Activated CD4-positive, alpha-beta T cell treated with anti-CD3 and anti-CD28 coated beads, Interleukin-2, Interleukin-4, amounts not matched to agents 100 ng/mL and 50 ng/mL, durations not matched to agents 16 hours and 8 hours (primary cell): ENCODE data around the gene NRL.
A peak's percentile ranks its signal among the peaks of the same experiment; 100 is the strongest.

Experiments
- DNase-seq: peaks from one replicate; pipeline ENCODE4 v3.0.0-alpha.2; 2020; ENCODE audit warnings: low spot score

The NRL gene

DNA sequence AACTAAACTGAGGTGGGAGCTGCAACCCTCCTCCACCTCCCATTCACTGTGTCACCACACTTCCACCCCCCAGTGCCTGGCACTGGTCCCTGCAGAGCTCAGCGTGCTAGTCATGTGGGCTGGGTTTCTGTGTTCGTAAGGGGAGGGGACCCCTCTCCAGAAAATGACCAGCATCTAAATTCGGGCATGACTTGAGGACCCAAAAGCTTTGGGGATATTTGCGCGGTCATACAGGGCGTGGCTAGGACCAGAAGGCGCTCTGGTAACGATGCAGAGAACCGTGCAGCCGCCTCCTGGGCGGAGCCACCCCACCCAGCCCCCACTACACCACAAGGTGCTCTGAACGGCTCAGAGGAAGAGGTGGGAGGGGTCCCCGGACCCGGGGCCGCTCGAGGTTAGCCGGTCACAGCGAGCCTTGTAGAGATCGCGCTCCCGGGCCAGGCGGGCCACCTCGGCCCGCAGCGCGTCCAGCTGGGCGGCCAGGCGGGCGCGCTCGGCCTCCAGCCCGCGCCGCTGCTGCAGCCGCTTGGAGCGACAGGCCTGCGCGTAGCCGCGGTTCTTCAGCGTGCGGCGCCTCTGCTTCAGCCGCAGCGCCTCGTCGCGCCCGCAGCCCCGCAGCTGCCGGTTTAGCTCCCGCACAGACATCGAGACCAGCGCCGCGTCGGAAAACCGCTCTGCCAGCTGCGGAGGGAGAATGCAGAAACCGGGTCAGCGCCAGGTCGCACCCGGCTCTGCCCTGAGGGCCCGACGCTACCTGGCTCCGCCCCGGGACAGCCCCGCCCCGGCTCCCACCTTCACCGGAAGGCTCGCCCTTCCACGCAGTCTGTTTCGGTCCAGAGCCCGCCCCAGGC lies 33.6 kb downstream of the NRL start:
- DNase-seq = peak; percentile 56

DNA sequence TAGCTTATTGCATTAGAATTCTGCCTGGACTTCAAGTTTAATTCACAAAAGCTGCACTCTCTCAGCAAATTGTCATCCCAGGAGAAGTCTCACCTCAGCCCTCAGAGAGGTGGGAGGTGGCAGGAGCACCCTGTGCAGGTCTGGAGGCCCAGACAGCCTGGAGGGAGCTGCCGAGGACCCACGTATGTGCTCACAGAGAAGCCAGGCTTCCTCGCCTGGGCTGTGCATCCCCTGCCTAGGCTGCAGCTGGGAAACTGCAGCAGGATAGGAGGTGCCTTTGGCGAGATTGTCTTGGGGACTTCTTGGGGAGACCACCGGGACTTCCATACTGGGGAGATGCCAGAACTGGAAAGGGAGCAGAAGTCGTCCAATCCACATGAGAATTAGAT lies 34.6 kb downstream of the NRL start:
- DNase-seq = no peak

GRCh38 chr14:24079491-24080141 lies 35.1 kb downstream of the NRL start:
- no peak for DNase-seq

DNA sequence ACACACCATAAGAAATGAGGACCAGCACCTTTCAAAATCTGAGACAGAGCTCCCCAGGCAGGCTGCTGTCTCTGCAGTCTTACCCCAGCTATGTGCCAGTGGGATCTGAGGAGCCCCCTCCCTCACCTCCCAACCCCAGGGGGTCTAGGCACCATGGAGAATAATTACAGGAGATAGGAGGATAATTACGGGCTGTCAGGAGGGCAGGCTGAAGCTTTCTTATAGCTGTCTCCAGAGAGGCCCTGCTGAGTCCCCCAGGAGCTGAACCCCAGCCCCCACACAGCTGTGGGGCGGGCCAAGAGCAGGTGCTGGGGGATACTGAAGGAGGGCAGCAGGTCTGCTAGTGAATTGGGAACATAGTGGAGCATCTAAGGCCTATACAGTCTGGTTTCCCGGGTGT lies 36.6 kb downstream of the NRL start:
- no peak for DNase-seq

- no peak for DNase-seq
Observed at GRCh38 chr14:24077086-24077485, 37.7 kb downstream of the NRL start.

DNA sequence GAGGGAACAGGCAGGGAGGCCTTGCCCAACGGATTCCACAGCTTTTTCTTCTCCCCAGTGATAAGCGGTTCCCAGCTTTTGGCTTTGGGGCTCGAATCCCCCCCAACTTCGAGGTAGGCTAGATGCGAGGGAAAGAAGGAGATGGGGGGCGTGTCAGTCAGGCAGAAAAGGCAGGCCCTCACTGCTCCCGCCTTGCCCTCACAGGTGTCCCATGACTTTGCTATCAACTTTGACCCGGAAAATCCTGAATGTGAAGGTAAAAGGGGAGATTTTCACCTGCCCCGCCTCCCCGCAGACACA lies 38.5 kb downstream of the NRL start:
- no peak for DNase-seq

- DNase-seq = no peak
Observed at GRCh38 chr14:24075485-24076301, 39.1 kb downstream of the NRL start.

GRCh38 chr14:24074625-24075484 lies 39.9 kb downstream of the NRL start:
- DNase-seq = no peak

- DNase-seq = no peak
Observed at GRCh38 chr14:24072881-24073877, 41.6 kb downstream of the NRL start.

DNA sequence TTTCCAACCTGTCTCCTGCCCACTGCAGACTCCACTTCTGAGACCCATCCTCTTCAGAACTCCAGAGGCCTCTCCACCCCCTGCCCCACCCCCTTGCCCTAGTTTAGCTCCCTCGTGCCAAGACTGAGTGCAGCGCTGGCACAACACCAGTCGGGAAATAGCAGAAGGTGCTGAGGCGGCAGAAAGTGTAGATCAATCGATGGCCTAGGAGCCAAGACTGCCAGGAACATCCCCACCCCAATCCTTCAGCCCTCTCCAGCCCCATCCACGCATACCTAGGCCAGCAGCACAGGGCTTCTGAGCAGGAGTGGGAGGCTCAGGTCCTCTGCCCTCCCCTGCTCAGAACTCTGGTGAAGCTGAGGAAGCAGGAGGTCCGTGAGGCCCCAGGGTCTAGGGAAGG lies 42.3 kb downstream of the NRL start:
- DNase-seq = no peak

DNA sequence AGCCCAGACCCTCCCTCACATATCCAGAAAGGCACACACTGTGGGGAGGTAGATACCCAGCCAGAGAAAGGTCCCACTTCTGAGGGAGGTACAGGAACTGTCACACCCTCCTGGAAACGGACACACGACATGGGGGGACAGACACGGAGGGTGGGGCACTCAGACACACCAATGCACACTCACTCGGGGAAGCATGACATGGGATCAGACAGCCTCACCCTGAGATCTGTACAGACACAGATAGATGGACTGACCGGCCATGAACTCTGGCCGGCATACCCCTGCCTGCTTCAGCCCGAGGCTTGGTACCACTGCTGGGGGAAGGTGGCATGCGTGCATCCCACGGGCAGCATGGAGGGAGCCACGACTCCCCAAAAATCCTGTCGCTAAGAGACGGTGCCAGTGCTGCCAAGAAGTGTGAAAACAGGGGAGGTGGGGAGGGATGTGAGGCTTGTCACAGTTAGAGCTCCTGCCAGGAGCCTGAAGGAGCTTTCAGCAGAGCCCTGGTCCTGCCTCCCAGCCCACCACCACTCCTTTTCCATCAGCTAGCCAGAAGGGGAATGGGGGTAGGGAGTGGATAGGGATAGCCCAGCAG lies 42.8 kb downstream of the NRL start:
- DNase-seq = no peak

DNA sequence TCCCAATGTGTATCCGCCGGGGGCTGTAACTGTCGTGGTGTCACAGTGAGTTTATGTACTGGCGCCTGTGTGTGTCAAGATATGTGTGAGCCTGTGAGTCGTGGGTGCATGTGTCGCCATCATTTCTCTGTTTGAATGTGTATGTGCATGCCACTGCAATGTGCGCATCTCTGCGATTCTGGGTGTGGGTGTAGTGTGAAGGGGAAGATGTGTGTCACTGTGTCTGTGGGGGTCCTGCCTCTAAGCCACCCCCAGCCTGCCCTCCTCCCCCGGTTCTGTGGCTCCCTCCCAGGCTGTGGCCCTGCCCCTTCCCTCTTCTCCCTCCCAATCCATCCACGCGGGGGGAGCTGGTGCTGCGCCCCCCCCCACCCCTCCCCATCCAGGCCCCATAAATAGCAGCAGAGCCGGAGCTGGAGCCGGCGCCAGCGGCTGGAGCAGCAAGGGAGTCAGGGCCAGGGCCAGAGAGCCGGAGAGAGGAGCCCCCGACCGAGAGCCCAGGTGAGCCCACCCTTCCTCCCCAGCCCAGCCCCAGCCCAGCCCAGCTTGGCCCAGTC lies 43.5 kb downstream of the NRL start, which contains the start of gene CPNE6:
CPNE6 (plus strand) TSS at position 419 of the 554 bp plus-strand sequence. CDS start 1,375 bp downstream, outside the sequence.
- DNase-seq = peak; percentile 15

GRCh38 chr14:24070285-24071143 lies 44.2 kb downstream of the NRL start:
- DNase-seq = no peak

GRCh38 chr14:24069411-24069735 lies 45.4 kb downstream of the NRL start:
- no peak for DNase-seq

DNA sequence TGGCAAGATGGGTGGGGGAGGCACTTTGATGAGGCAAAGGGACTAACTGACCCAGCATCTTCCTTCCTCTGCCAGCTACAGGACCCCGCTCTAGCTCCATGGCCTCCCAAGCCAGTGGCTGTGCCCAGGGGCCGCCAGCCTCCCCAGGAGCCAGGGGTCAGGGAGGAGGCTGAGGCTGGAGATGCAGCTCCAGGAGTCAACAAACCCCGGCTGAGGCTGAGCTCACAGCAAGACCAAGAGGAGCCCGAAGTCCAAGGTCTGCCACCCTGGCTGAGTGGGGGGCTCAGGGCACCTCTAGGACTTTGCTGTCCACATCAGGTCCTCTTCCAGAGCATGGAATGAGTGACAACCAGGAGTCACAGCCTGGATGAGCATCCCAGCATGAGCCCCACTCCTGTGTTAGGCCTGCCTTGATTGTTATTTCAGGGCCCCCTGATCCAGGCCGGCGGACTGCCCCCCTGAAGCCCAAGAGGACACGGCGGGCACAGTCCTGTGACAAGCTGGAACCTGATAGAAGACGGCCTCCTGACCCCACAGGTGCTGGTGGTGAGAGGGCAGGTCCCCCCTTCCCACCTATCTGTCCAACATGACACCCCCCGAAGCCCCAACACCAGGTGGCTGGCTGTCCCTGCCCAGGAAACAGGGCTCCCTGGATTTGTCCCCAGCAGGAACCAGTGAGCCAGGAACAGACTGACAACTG lies 45.9 kb downstream of the NRL start:
- no peak for DNase-seq

- no peak for DNase-seq
Observed at GRCh38 chr14:24067133-24068082, 47.3 kb downstream of the NRL start.

GRCh38 chr14:24066496-24067132 lies 48.1 kb downstream of the NRL start:
- DNase-seq = no peak
